ENCODE data around the gene TRNAU1AP. TPM values are rescaled to one million over a fixed set of nuclear protein-coding genes. Genes with fewer than 3 reads are reported as not detected.

TRNAU1AP gene
- total and polyA plus RNA-seq, 10 of the 15 experiments (the other 5 are each of a cell fraction or from before 2014, with no cell fraction given): 24.3 to 67.0 (median 31.8) TPM

DNA sequence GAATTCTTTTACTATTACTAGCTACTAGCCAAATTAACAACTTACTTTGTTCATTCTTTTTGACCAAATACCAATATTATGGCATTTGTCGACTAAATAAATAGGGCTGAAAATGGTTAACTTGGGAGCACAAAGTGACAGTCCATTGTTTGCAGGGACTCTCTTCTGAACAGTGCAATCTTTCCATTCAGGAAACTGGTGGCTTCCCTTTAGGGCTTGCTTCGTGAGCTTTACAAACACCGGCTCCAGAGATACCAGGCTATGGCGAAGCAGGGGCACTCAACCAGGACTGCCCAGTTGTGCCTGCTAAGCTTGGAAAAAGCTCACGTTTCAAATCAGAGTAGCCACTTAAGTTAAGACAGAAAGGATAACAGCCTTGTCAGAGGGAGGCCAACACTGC, 51.5 kb downstream of the TRNAU1AP start:
- no TSS peak for BruUV-seq (replicated peaks)

More for the DNA sequence above, 51.5 kb downstream of the TRNAU1AP start:
- intact Hi-C loops (cut with micrococcal nuclease; ENCODE audit: unreplicated experiment): loop anchor here (5.0 kb wide), 1 partner anchor 357 kb away; no protein-coding TSS in a partner anchor
- H4K20me1 ChIP-seq (ENCODE audit: control insufficient read depth, insufficient read depth): no peaks in the 10 kb centered on the region
- SMC1A ChIA-PET (ENCODE audit: uncharacterized antibody, unreplicated experiment): interaction anchor here (1.4 to 8.4 kb wide), 8 partner anchors 25 to 356 kb away, joined by 3 to 83 read pairs (median 36); no protein-coding TSS in a partner anchor
- in situ Hi-C loops (cut with MboI): loop anchor here (5.0 kb wide), 3 partner anchors 87 to 357 kb away; no protein-coding TSS in a partner anchor
- no peaks in the 10 kb centered on the region for H3K79me2 ChIP-seq (ENCODE audit: control insufficient read depth, insufficient read depth, low read length)
- peaks cover 13% of the 10 kb centered on the region for H3K4me1 ChIP-seq (ENCODE audit: control insufficient read depth, insufficient read depth, low read length)
- DNase-seq (ENCODE audit: low read depth, low spot score): no peak
- H3K27ac ChIP-seq (ENCODE audit: control insufficient read depth, insufficient read depth): no peak overlapping the region
- H3K36me3 ChIP-seq (ENCODE audit: control insufficient read depth in 2 of 2, insufficient read depth in 2 of 2, low read length in 1 of 2): peaks cover 4 to 13% of the 10 kb centered on the region in 2 experiments; a peak in 3 of 4 replicates
- no peaks in the 10 kb centered on the region for H3K27me3 ChIP-seq (replicated peaks in 1 of 2; ENCODE audit: control insufficient read depth in 2 of 2, insufficient read depth in 2 of 2, low read length in 1 of 2)
- CTCF ChIA-PET: interaction anchor here (0.9 to 6.9 kb wide), 13 partner anchors 14 to 355 kb away, joined by 3 to 104 read pairs (median 22); partner anchors contain the start of genes RCC1 and TRNAU1AP
- H3K4me2 ChIP-seq (ENCODE audit: control insufficient read depth, insufficient read depth): no peak overlapping the region
- ATAC-seq: no peak
- WGBS (ENCODE audit: insufficient coverage, insufficient replicate concordance, low lambda C conversion rate, missing lambda C conversion rate): 82% methylated on average over 5 of the region's 5 CpGs
- no peak for FAIRE-seq
- H2AFZ ChIP-seq (ENCODE audit: control insufficient read depth, low read depth, low read length): no peak overlapping the region
- TF ChIP-seq EP300 (IDR thresholded peaks at IDR 0.05; ENCODE audit: borderline replicate concordance in 1 of 2, control insufficient read depth in 1 of 2, low read depth in 2 of 2, low read length in 2 of 2) (no peak), NR2F1 (conservative IDR thresholded peaks at IDR 0.05) (no peak), BCL11A (IDR thresholded peaks at IDR 0.05; ENCODE audit: low read depth, low read length) (no peak), IKZF1 (conservative IDR thresholded peaks at IDR 0.05) (no peak), ZNF207 (IDR thresholded peaks at IDR 0.05; ENCODE audit: borderline replicate concordance) (no peak), IRF4 (IDR thresholded peaks at IDR 0.05; ENCODE audit: low read depth, low read length) (no peak), PAX8 (IDR thresholded peaks at IDR 0.05) (no peak), JUNB (IDR thresholded peaks at IDR 0.05) (no peak)
- TF ChIP-seq, protein P1, sequence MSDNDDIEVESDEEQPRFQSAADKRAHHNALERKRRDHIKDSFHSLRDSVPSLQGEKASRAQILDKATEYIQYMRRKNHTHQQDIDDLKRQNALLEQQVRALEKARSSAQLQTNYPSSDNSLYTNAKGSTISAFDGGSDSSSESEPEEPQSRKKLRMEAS (IDR thresholded peaks at IDR 0.05; ENCODE audit: low read depth, low read length): no peak
- TF ChIP-seq, protein P2, sequence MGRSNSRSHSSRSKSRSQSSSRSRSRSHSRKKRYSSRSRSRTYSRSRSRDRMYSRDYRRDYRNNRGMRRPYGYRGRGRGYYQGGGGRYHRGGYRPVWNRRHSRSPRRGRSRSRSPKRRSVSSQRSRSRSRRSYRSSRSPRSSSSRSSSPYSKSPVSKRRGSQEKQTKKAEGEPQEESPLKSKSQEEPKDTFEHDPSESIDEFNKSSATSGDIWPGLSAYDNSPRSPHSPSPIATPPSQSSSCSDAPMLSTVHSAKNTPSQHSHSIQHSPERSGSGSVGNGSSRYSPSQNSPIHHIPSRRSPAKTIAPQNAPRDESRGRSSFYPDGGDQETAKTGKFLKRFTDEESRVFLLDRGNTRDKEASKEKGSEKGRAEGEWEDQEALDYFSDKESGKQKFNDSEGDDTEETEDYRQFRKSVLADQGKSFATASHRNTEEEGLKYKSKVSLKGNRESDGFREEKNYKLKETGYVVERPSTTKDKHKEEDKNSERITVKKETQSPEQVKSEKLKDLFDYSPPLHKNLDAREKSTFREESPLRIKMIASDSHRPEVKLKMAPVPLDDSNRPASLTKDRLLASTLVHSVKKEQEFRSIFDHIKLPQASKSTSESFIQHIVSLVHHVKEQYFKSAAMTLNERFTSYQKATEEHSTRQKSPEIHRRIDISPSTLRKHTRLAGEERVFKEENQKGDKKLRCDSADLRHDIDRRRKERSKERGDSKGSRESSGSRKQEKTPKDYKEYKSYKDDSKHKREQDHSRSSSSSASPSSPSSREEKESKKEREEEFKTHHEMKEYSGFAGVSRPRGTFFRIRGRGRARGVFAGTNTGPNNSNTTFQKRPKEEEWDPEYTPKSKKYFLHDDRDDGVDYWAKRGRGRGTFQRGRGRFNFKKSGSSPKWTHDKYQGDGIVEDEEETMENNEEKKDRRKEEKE (IDR thresholded peaks at IDR 0.05): no peak
- TF ChIP-seq, protein P3, sequence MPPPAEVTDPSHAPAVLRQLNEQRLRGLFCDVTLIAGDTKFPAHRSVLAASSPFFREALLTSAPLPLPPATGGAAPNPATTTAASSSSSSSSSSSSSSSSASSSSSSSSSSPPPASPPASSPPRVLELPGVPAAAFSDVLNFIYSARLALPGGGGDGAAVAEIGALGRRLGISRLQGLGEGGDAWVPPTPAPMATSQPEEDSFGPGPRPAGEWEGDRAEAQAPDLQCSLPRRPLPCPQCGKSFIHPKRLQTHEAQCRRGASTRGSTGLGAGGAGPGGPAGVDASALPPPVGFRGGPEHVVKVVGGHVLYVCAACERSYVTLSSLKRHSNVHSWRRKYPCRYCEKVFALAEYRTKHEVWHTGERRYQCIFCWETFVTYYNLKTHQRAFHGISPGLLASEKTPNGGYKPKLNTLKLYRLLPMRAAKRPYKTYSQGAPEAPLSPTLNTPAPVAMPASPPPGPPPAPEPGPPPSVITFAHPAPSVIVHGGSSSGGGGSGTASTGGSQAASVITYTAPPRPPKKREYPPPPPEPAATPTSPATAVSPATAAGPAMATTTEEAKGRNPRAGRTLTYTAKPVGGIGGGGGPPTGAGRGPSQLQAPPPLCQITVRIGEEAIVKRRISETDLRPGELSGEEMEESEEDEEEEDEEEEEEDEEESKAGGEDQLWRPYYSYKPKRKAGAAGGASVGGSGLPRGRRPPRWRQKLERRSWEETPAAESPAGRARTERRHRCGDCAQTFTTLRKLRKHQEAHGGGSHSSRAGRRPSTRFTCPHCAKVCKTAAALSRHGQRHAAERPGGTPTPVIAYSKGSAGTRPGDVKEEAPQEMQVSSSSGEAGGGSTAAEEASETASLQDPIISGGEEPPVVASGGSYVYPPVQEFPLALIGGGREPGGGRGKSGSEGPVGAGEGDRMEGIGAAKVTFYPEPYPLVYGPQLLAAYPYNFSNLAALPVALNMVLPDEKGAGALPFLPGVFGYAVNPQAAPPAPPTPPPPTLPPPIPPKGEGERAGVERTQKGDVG (CRISPR knock-in tag; IDR thresholded peaks at IDR 0.05): no peak
- no peak overlapping the region for H3K4me3 ChIP-seq
- POLR2A ChIA-PET: interaction anchor here (0.5 to 4.7 kb wide), 6 partner anchors 25 to 338 kb away, joined by 3 to 33 read pairs (median 4); no protein-coding TSS in a partner anchor
- H3K9me3 ChIP-seq (replicated peaks; ENCODE audit: control insufficient read depth, insufficient read depth, low read length): no peaks in the 10 kb centered on the region
- H3K9ac ChIP-seq (ENCODE audit: control insufficient read depth, insufficient read depth, low read length): no peak overlapping the region
- RAD21 ChIA-PET (ENCODE audit: unreplicated experiment): interaction anchor here (2.3 to 9.3 kb wide), 5 partner anchors 25 to 273 kb away, joined by 8 to 108 read pairs (median 32); no protein-coding TSS in a partner anchor

Data from GM12878 (cell line).